ENCODE measurements around the gene CHRNA9.
A peak's percentile ranks its signal among the peaks of the same experiment; 100 is the strongest.

Gene CHRNA9

DNA sequence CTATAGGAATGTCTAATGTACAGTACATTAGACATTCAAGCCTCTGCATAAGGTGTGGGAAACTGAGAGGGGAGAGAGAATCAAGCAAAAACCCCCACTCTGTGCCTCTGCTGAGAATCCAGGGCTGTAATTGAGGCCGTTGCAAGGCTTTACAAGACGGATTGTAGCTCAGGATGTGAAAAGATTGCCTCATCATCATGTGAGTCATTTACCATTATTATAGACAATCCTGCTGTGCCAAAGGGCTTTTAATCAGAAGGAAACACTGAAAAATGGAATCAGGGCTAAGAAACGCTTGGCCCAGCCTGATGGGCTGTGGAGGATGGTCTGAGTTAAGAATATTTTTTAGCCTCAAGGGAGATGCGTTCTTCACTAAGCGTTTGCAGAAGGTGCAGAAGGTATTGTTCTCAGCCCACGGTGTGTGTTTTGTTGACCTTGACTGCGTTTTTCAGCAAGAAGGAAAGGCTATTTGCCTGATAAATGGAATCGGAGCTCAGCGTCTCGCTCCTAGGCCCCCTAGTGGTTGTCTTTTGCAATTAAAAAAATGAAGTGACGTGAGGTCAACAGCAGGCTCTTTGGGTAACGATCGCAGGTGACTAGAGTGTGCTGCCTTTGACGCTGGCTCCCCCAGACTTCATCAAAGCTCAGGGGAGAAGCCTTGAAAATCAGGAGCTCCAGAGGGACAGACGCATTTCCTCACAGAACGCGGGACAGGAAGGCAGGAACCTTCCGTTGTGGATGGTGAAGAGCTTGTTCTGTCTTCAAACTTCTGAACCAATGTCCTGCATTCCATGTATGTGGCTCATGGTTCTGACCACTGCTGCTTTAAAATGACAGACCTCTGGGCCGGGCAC lies 18.1 kb upstream of the CHRNA9 start:
- Histone ChIP-seq H3K4me1 (ENCODE audit: control insufficient read depth, insufficient read depth, low read depth, low read length) (peaks cover 4% of the 10 kb centered on the region), H2BK5ac (ENCODE audit: low read depth, low read length, poor library complexity, severe bottlenecking) (peak overlapping the region; percentile 60), H3K23ac (ENCODE audit: low read length in 2 of 2) (no peak overlapping the region)

DNA sequence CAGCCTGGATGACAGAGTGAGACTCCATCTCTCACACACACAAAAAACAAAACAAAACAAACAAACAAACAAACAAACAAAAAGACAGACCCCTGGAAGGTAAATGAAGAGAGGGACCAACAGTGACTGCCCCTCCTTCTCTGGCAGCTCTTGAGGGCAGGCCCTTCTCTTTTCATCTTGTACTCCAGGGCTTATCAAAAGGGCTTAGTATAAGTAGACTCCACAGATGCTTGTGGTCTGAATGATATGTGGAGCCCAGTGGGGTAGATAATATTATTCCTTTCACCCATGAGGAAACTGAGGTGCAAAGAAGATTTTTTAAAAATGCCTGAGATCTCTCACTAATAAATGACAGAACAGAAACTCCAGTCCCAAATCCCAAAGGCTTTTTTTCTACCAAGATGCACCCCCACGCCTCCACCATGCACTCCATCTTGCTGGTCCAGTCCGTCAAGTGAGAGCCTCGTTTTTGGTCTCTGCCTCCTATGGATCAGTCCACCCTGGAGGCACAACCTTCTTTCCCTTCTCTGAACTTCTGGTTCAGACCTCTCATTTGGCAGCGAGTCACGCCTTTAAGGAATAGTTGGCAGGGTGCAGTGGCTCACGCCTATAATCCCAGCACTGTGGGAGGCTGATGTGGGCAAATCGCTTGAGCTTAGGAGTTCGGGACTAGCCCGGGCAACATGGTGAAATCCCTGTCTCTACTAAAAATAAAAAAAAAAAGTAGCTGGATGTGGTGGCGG lies 17.0 kb upstream of the CHRNA9 start:
- no peak overlapping the region for H2BK5ac ChIP-seq (ENCODE audit: low read depth, low read length, poor library complexity, severe bottlenecking)
- H3K27me3 ChIP-seq (ENCODE audit: control insufficient read depth in 1 of 2, insufficient read depth in 1 of 2, low read length in 2 of 2) = no peaks in the 10 kb centered on the region
- H3K14ac ChIP-seq (ENCODE audit: low read length in 2 of 2) = no peak overlapping the region
- H2BK120ac ChIP-seq (ENCODE audit: low read depth, low read length) = no peak overlapping the region
- H3K27ac ChIP-seq (ENCODE audit: low read length, poor library complexity, severe bottlenecking) = no peak overlapping the region
- no peak overlapping the region for H4K8ac ChIP-seq (ENCODE audit: low read length)
- peaks cover 4% of the 10 kb centered on the region for H3K4me1 ChIP-seq (ENCODE audit: control insufficient read depth, insufficient read depth, low read depth, low read length)
- H3K23ac ChIP-seq (ENCODE audit: low read length in 2 of 2) = no peak overlapping the region
- no peaks in the 10 kb centered on the region for H3K79me1 ChIP-seq (replicated peaks; ENCODE audit: low read length, poor library complexity, severe bottlenecking)
- H2BK15ac ChIP-seq (ENCODE audit: low read depth, poor library complexity, severe bottlenecking) = no peak overlapping the region
- H2AFZ ChIP-seq (ENCODE audit: low read depth, low read length) = no peak overlapping the region
- H3K4me2 ChIP-seq (ENCODE audit: low read length, poor library complexity, severe bottlenecking) = no peak overlapping the region
- no peaks in the 10 kb centered on the region for H3K36me3 ChIP-seq (ENCODE audit: control insufficient read depth in 1 of 2, insufficient read depth in 2 of 2, low read depth in 1 of 2, low read length in 2 of 2)
- no peak overlapping the region for H4K91ac ChIP-seq (ENCODE audit: low read length)
- no peak overlapping the region for H3K4me3 ChIP-seq (ENCODE audit: insufficient read depth in 1 of 2, low read depth in 1 of 2, low read length in 2 of 2)
- DNase-seq = no peak
- no peak overlapping the region for H3K4ac ChIP-seq (ENCODE audit: low read depth in 1 of 2, low read length in 2 of 2)
- peak overlapping the region in 1 of 2 experiments; percentile 48 for H3K18ac ChIP-seq (ENCODE audit: low read depth in 1 of 2, low read length in 2 of 2)
- WGBS = 92% methylated on average over 7 of the region's 10 CpGs
- no peak overlapping the region for H3K9ac ChIP-seq (ENCODE audit: low read length)
- H2BK12ac ChIP-seq (ENCODE audit: low read length in 2 of 2) = peak overlapping the region in 1 of 2 experiments; percentile 22
- no peak overlapping the region for H2AK5ac ChIP-seq (ENCODE audit: low read length, severe bottlenecking)
- no peaks in the 10 kb centered on the region for H3K9me3 ChIP-seq (ENCODE audit: control insufficient read depth, low read length)

More for the DNA sequence above, 18.1 kb upstream of the CHRNA9 start:
- Histone ChIP-seq H3K9me3 (ENCODE audit: control insufficient read depth, low read length) (no peaks in the 10 kb centered on the region), H3K79me1 (replicated peaks; ENCODE audit: low read length, poor library complexity, severe bottlenecking) (no peaks in the 10 kb centered on the region), H4K91ac (ENCODE audit: low read length) (peak overlapping the region; percentile 14), H3K4ac (ENCODE audit: low read depth in 1 of 2, low read length in 2 of 2) (peak overlapping the region in 1 of 2 experiments; percentile 47), H2BK15ac (ENCODE audit: low read depth, poor library complexity, severe bottlenecking) (no peak overlapping the region), H3K18ac (ENCODE audit: low read depth in 1 of 2, low read length in 2 of 2) (peak overlapping the region; percentile 68 to 79), H2BK12ac (ENCODE audit: low read length in 2 of 2) (peak overlapping the region; percentile 59 to 65), H3K27ac (ENCODE audit: low read length, poor library complexity, severe bottlenecking) (peak overlapping the region; percentile 93), H3K4me2 (ENCODE audit: low read length, poor library complexity, severe bottlenecking) (peak overlapping the region; percentile 61), H4K8ac (ENCODE audit: low read length) (peak overlapping the region; percentile 74), H2AK5ac (ENCODE audit: low read length, severe bottlenecking) (no peak overlapping the region), H2AFZ (ENCODE audit: low read depth, low read length) (peak overlapping the region; percentile 60), H2BK120ac (ENCODE audit: low read depth, low read length) (no peak overlapping the region), H3K14ac (ENCODE audit: low read length in 2 of 2) (no peak overlapping the region), H3K36me3 (ENCODE audit: control insufficient read depth in 1 of 2, insufficient read depth in 2 of 2, low read depth in 1 of 2, low read length in 2 of 2) (no peaks in the 10 kb centered on the region), H3K4me3 (ENCODE audit: insufficient read depth in 1 of 2, low read depth in 1 of 2, low read length in 2 of 2) (peak overlapping the region in 1 of 2 experiments; percentile 71), H3K9ac (ENCODE audit: low read length) (peak overlapping the region; percentile 93), H3K27me3 (ENCODE audit: control insufficient read depth in 1 of 2, insufficient read depth in 1 of 2, low read length in 2 of 2) (no peaks in the 10 kb centered on the region)
- WGBS = 5% methylated on average over 17 of the region's 19 CpGs
- DNase-seq = peak; percentile 97

- no peaks in the 10 kb centered on the region for H3K9me3 ChIP-seq (ENCODE audit: control insufficient read depth, low read length)
- H3K14ac ChIP-seq (ENCODE audit: low read length in 2 of 2) = no peak overlapping the region
- no peak overlapping the region for H3K4me3 ChIP-seq (ENCODE audit: insufficient read depth in 1 of 2, low read depth in 1 of 2, low read length in 2 of 2)
- peak; percentile 86 for DNase-seq
- no peaks in the 10 kb centered on the region for H3K79me1 ChIP-seq (replicated peaks; ENCODE audit: low read length, poor library complexity, severe bottlenecking)
- no peak overlapping the region for H2BK15ac ChIP-seq (ENCODE audit: low read depth, poor library complexity, severe bottlenecking)
- WGBS = 86% methylated on average over 7 of the region's 7 CpGs
- H3K4me2 ChIP-seq (ENCODE audit: low read length, poor library complexity, severe bottlenecking) = no peak overlapping the region
- H3K4ac ChIP-seq (ENCODE audit: low read depth in 1 of 2, low read length in 2 of 2) = no peak overlapping the region
- H3K18ac ChIP-seq (ENCODE audit: low read depth in 1 of 2, low read length in 2 of 2) = peak overlapping the region in 1 of 2 experiments; percentile 74
- no peak overlapping the region for H3K23ac ChIP-seq (ENCODE audit: low read length in 2 of 2)
- H3K27me3 ChIP-seq (ENCODE audit: control insufficient read depth in 1 of 2, insufficient read depth in 1 of 2, low read length in 2 of 2) = no peaks in the 10 kb centered on the region
- no peak overlapping the region for H2BK5ac ChIP-seq (ENCODE audit: low read depth, low read length, poor library complexity, severe bottlenecking)
- H4K8ac ChIP-seq (ENCODE audit: low read length) = no peak overlapping the region
- no peak overlapping the region for H3K9ac ChIP-seq (ENCODE audit: low read length)
- peaks cover 4% of the 10 kb centered on the region for H3K4me1 ChIP-seq (ENCODE audit: control insufficient read depth, insufficient read depth, low read depth, low read length)
- no peak overlapping the region for H2BK120ac ChIP-seq (ENCODE audit: low read depth, low read length)
- H2AK5ac ChIP-seq (ENCODE audit: low read length, severe bottlenecking) = no peak overlapping the region
- H3K27ac ChIP-seq (ENCODE audit: low read length, poor library complexity, severe bottlenecking) = peak overlapping the region; percentile 37
- H3K36me3 ChIP-seq (ENCODE audit: control insufficient read depth in 1 of 2, insufficient read depth in 2 of 2, low read depth in 1 of 2, low read length in 2 of 2) = no peaks in the 10 kb centered on the region
- no peak overlapping the region for H4K91ac ChIP-seq (ENCODE audit: low read length)
- H2AFZ ChIP-seq (ENCODE audit: low read depth, low read length) = no peak overlapping the region
- peak overlapping the region; percentile 45 to 58 for H2BK12ac ChIP-seq (ENCODE audit: low read length in 2 of 2)
These were observed 13.4 kb upstream of the CHRNA9 start for GRCh38 chr4:40321574-40322275.

Data from mesenchymal stem cell (in vitro differentiated cells and primary cell).